Measurements from ENCODE around the gene ITPK1.

ITPK1 gene

GRCh38 chr14:93059917-93060545 is 55.7 kb downstream of the ITPK1 start:
- no peak for DNase-seq (ENCODE audit: low spot score)

GRCh38 chr14:93059260-93059659 is 56.5 kb downstream of the ITPK1 start:
- no peak for DNase-seq (ENCODE audit: low spot score)

GRCh38 chr14:93057586-93058280 is 58.0 kb downstream of the ITPK1 start:
- DNase-seq (ENCODE audit: low spot score) = no peak

- no peak for DNase-seq (ENCODE audit: low spot score)
Observed at GRCh38 chr14:93056840-93057585, 58.7 kb downstream of the ITPK1 start.

GRCh38 chr14:93056166-93056839 is 59.4 kb downstream of the ITPK1 start:
- DNase-seq (ENCODE audit: low spot score) = no peak

GRCh38 chr14:93055651-93056115 is 60.0 kb downstream of the ITPK1 start:
- DNase-seq (ENCODE audit: low spot score) = no peak

GRCh38 chr14:93054876-93055275 is 60.8 kb downstream of the ITPK1 start:
- no peak for DNase-seq (ENCODE audit: low spot score)

- no peak for DNase-seq (ENCODE audit: low spot score)
Observed at GRCh38 chr14:93054006-93054405, 61.7 kb downstream of the ITPK1 start.

GRCh38 chr14:93051600-93052546 is 63.9 kb downstream of the ITPK1 start:
- DNase-seq (ENCODE audit: low spot score) = no peak

- DNase-seq (ENCODE audit: low spot score) = no peak
Observed at GRCh38 chr14:93050761-93051160, 65.0 kb downstream of the ITPK1 start.

- no peak for DNase-seq (ENCODE audit: low spot score)
Observed at GRCh38 chr14:93049867-93050331, 65.8 kb downstream of the ITPK1 start.

GRCh38 chr14:93049315-93049714 is 66.4 kb downstream of the ITPK1 start:
- no peak for DNase-seq (ENCODE audit: low spot score)

GRCh38 chr14:93048843-93049242 is 66.9 kb downstream of the ITPK1 start:
- DNase-seq (ENCODE audit: low spot score) = no peak

GRCh38 chr14:93047661-93048060 is 68.1 kb downstream of the ITPK1 start:
- DNase-seq (ENCODE audit: low spot score) = no peak

- DNase-seq (ENCODE audit: low spot score) = no peak
Observed at GRCh38 chr14:93047157-93047556, 68.6 kb downstream of the ITPK1 start.

- DNase-seq (ENCODE audit: low spot score) = no peak
Observed at GRCh38 chr14:93046705-93047050, 69.0 kb downstream of the ITPK1 start.

GRCh38 chr14:93045965-93046704 is 69.6 kb downstream of the ITPK1 start:
- no peak for DNase-seq (ENCODE audit: low spot score)

- no peak for DNase-seq (ENCODE audit: low spot score)
Observed at GRCh38 chr14:93045211-93045674, 70.5 kb downstream of the ITPK1 start.

- DNase-seq (ENCODE audit: low spot score) = no peak
Observed at GRCh38 chr14:93044556-93044955, 71.2 kb downstream of the ITPK1 start.

GRCh38 chr14:93044121-93044520 is 71.6 kb downstream of the ITPK1 start:
- no peak for DNase-seq (ENCODE audit: low spot score)

Measured in hematopoietic multipotent progenitor cell treated with erythropoietin and hydrocortisone succinate and interleukin-3 and kit ligand, for 15 days (in vitro differentiated cells).